Keratinocyte (primary cell): ENCODE data around the gene TTLL13. TPM values are rescaled to one million over a fixed set of nuclear protein-coding genes. Genes with fewer than 3 reads are reported as not detected.
"Not testable (repeated sequence)": the region's sequence is repeated elsewhere in the genome, so short reads cannot be mapped to it uniquely, and the experiment has no call there.

Source experiments
- DNase-seq: peaks from one replicate; pipeline ENCODE4 v3.0.0-alpha.2; 2011; ENCODE audit warnings: low read depth, missing footprints, low spot score
- FAIRE-seq: peaks from 2 replicates; lab custom pipeline; 2011; peaks lifted over from hg19 to GRCh38; lab: Jason Lieb, UNC
- H2AFZ ChIP-seq: 2 replicates; pipeline ENCODE4 v1.6.0; 2012; ENCODE audit warnings: low read length, control low read depth, inconsistent platforms; ENCODE audit not compliant: control insufficient read depth
- H3K27ac ChIP-seq: 2 replicates; pipeline ENCODE4 v1.5.1; 2011; ENCODE audit warnings: low read length; ENCODE audit not compliant: control insufficient read depth, insufficient read depth
- H3K27me3 ChIP-seq: 3 replicates; pipeline ENCODE4 v1.6.0; 2011; ENCODE audit warnings: low read length; ENCODE audit not compliant: control insufficient read depth, insufficient read depth; ENCODE audit errors: extremely low read depth
- H3K36me3 ChIP-seq, 2 experiments: 2 replicates in 1 of 2; 3 replicates in 1 of 2; pipeline ENCODE4 v1.5.1; 2011; ENCODE audit warnings: low read length in 2 of 2, mild to moderate bottlenecking in 1 of 2; ENCODE audit not compliant: control insufficient read depth in 2 of 2, insufficient read depth in 2 of 2; ENCODE audit errors: extremely low read depth in 1 of 2
- H3K4me1 ChIP-seq: 3 replicates; pipeline ENCODE4 v1.5.1; 2011; ENCODE audit warnings: low read length; ENCODE audit not compliant: control insufficient read depth, insufficient read depth; ENCODE audit errors: extremely low read depth
- H3K4me2 ChIP-seq: 3 replicates; pipeline ENCODE4 v1.6.0; 2011; ENCODE audit warnings: low read depth, low read length; ENCODE audit not compliant: control insufficient read depth, insufficient read depth; ENCODE audit errors: extremely low read depth
- H3K4me3 ChIP-seq, 3 experiments: fragments of 200-600 bp in 1 of 3; sonication (generic) in 1 of 3; 2 replicates in 2 of 3; 3 replicates in 1 of 3; pipeline ENCODE4 v1.5.1; 2011 to 2016; ENCODE audit warnings: low read length in 3 of 3, mild to moderate bottlenecking in 3 of 3, control low read depth in 2 of 3, inconsistent platforms in 1 of 3, low read depth in 1 of 3, mixed read lengths in 1 of 3, mixed run types in 1 of 3, moderate library complexity in 1 of 3; ENCODE audit not compliant: control insufficient read depth in 2 of 3, insufficient read depth in 2 of 3; ENCODE audit errors: extremely low read depth in 1 of 3
- H3K79me2 ChIP-seq: 2 replicates; pipeline ENCODE4 v1.6.0; 2012; ENCODE audit warnings: low read length; ENCODE audit not compliant: control insufficient read depth, insufficient read depth
- H3K9ac ChIP-seq: 3 replicates; pipeline ENCODE4 v1.6.0; 2011; ENCODE audit warnings: low read length; ENCODE audit not compliant: control insufficient read depth, insufficient read depth; ENCODE audit errors: extremely low read depth
- H3K9me1 ChIP-seq: 3 replicates; pipeline ENCODE4 v1.6.0; 2011; ENCODE audit warnings: low read length; ENCODE audit not compliant: control insufficient read depth, insufficient read depth; ENCODE audit errors: extremely low read depth
- H3K9me3 ChIP-seq: 2 replicates; pipeline ENCODE4 v1.5.1; 2012; ENCODE audit warnings: low read depth, low read length; ENCODE audit not compliant: control insufficient read depth
- H4K20me1 ChIP-seq: 3 replicates; pipeline ENCODE4 v1.6.0; 2011; ENCODE audit warnings: low read length; ENCODE audit not compliant: control insufficient read depth, insufficient read depth; ENCODE audit errors: extremely low read depth
- EZH2 ChIP-seq: IDR thresholded peaks from one replicate; pipeline ENCODE4 v1.6.1; 2012; ENCODE audit warnings: inconsistent platforms, mild to moderate bottlenecking, low read length, moderate library complexity
- dilution Hi-C: fragments of 300-500 bp; cut with MboI; formaldehyde crosslinking; loops from one replicate; pipeline ENCODE4 v1.7.0; 2020; ENCODE audit warnings: low sequenced_read_pairs; ENCODE audit not compliant: extremely low pct_ligation_motif_present
- polyA plus RNA-seq, 5 experiments: library from polyadenylated mRNA; depleted of rRNA in 3 of 5; stranded (reverse) in 3 of 5; stranded (forward) in 1 of 5; unstranded in 1 of 5; fragments of >200 nt; gene quantifications; 1 replicate in 1 of 5; 2 replicates in 3 of 5; 3 replicates in 1 of 5; pipeline versions ENCODE4 v1.2.1 to v1.2.3, GENCODE V29; 2011 to 2012; ENCODE audit warnings: missing spikeins in 2 of 5, low read depth in 1 of 5, low replicate concordance in 1 of 5
- TF ChIP-seq, protein P1 (sequence below), 3 experiments: IDR thresholded peaks in 1 of 3; conservative IDR thresholded peaks in 1 of 3; optimal IDR thresholded peaks in 1 of 3; 2 replicates in 2 of 3; 3 replicates in 1 of 3; pipeline versions ENCODE3 to v1.5.1; 2011; ENCODE audit warnings: low read length in 3 of 3, mild to moderate bottlenecking in 3 of 3, moderate library complexity in 2 of 3, control low read depth in 1 of 3, inconsistent platforms in 1 of 3; ENCODE audit not compliant: insufficient read depth in 2 of 3; ENCODE audit errors: extremely low read depth in 1 of 3

TTLL13 gene
- polyA plus RNA-seq, 1 donor (not counting 4 experiments of a cell fraction or from before 2014, with no cell fraction given), result 0.07 TPM

DNA sequence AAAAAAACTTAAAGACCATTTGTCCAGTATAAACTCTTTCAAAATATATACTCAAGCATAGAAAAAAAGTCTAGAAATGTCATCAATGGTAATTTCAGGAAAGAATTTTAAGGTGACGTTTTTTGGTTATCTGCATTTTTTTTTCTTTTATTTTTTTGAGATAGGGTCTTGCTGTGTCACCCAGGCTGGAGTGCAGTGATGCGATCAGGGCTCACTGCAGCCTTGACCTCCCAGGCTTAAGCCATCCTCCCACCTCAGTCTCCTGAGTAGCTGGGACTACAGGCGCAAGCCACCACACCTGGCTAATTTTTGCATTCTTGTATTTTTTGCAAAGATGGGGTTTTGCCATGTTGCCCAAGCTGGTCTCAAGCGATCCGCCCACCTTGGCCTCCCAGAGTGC, 31.4 kb downstream of the TTLL13 start:
- H2AFZ ChIP-seq, H3K4me1 ChIP-seq, H3K36me3 ChIP-seq, DNase-seq, H3K9me1 ChIP-seq, dilution Hi-C loops, H3K27ac ChIP-seq, H3K9ac ChIP-seq, H3K4me3 ChIP-seq, H3K9me3 ChIP-seq, H3K27me3 ChIP-seq, H3K79me2 ChIP-seq, H3K4me2 ChIP-seq, H4K20me1 ChIP-seq, FAIRE-seq: not testable (repeated sequence)

- H3K9me3 ChIP-seq, H4K20me1 ChIP-seq, FAIRE-seq, H3K27ac ChIP-seq, H3K79me2 ChIP-seq, H2AFZ ChIP-seq, dilution Hi-C loops, DNase-seq, H3K9ac ChIP-seq, H3K27me3 ChIP-seq, H3K36me3 ChIP-seq, H3K4me1 ChIP-seq, H3K9me1 ChIP-seq, H3K4me3 ChIP-seq, H3K4me2 ChIP-seq: not testable (repeated sequence)
Observed at GRCh38 chr15:90281637-90282036, 32.3 kb downstream of the TTLL13 start.

GRCh38 chr15:90286678-90287077, 37.3 kb downstream of the TTLL13 start:
- no peaks in the 10 kb centered on the region for H3K4me1 ChIP-seq
- no peak overlapping the region for H3K4me3 ChIP-seq
- H3K79me2 ChIP-seq, result no peaks in the 10 kb centered on the region
- no peaks in the 10 kb centered on the region for H3K9me1 ChIP-seq
- no peaks in the 10 kb centered on the region for H3K36me3 ChIP-seq
- no peaks in the 10 kb centered on the region for H3K9me3 ChIP-seq
- no peak overlapping the region for H2AFZ ChIP-seq
- no peak overlapping the region for H3K4me2 ChIP-seq
- no peak for FAIRE-seq
- H3K27ac ChIP-seq, result no peak overlapping the region
- no peak for TF ChIP-seq EZH2
- TF ChIP-seq, protein P1, sequence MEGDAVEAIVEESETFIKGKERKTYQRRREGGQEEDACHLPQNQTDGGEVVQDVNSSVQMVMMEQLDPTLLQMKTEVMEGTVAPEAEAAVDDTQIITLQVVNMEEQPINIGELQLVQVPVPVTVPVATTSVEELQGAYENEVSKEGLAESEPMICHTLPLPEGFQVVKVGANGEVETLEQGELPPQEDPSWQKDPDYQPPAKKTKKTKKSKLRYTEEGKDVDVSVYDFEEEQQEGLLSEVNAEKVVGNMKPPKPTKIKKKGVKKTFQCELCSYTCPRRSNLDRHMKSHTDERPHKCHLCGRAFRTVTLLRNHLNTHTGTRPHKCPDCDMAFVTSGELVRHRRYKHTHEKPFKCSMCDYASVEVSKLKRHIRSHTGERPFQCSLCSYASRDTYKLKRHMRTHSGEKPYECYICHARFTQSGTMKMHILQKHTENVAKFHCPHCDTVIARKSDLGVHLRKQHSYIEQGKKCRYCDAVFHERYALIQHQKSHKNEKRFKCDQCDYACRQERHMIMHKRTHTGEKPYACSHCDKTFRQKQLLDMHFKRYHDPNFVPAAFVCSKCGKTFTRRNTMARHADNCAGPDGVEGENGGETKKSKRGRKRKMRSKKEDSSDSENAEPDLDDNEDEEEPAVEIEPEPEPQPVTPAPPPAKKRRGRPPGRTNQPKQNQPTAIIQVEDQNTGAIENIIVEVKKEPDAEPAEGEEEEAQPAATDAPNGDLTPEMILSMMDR (optimal IDR thresholded peaks at IDR 0.05 in 1 of 3, IDR thresholded peaks at IDR 0.05 in 1 of 3, conservative IDR thresholded peaks at IDR 0.05 in 1 of 3; ENCODE audit: extremely low read depth in 1 of 3, insufficient read depth in 2 of 3, low read length in 3 of 3), result peak in 2 of 3 experiments; percentile 38 to 66
- dilution Hi-C loops, result no loop called here
- no peaks in the 10 kb centered on the region for H3K27me3 ChIP-seq
- H3K9ac ChIP-seq, result no peak overlapping the region
- DNase-seq, result no peak
- H4K20me1 ChIP-seq, result no peaks in the 10 kb centered on the region
